GM12878 (cell line): ENCODE measurements around the gene CRAT. TPM values are rescaled to one million over a fixed set of nuclear protein-coding genes. Genes with fewer than 3 reads are reported as not detected.

ENCODE experiments used
- ATAC-seq: fragments of 200-7000 bp; cut with Tn5 transposase; 3 replicates; pipeline ENCODE4 v1.9.1; 2020; ENCODE audit warnings: mild to moderate bottlenecking, moderate library complexity
- BruUV-seq: library from RNA; stranded (reverse); fragments of 400-500 nt; replicated peaks from 2 replicates; lab custom pipeline; 2021; lab: Mats Ljungman, UMichigan
- CTCF ChIA-PET: fragments of 300-600 bp; sonication (Branson Sonifier 250); formaldehyde crosslinking; extraction: SDS; loops from one replicate; lab custom pipeline; 2021; ENCODE audit warnings: inconsistent platforms; lab: Yijun Ruan, JAX
- POLR2A ChIA-PET: fragments of 350-600 bp; formaldehyde crosslinking; extraction: SDS; loops from one replicate; lab custom pipeline; 2021; ENCODE audit warnings: inconsistent platforms; lab: Charles Lee
- RAD21 ChIA-PET: fragments of 300-600 bp; sonication (Branson Sonifier 250); formaldehyde crosslinking; loops from one replicate; lab custom pipeline; 2023; ENCODE audit warnings: antibody characterized with exemption; ENCODE audit not compliant: unreplicated experiment; lab: Charles Lee
- SMC1A ChIA-PET: fragments of 300-600 bp; sonication (Branson Sonifier 250); formaldehyde crosslinking; loops from one replicate; lab custom pipeline; 2023; ENCODE audit not compliant: unreplicated experiment, uncharacterized antibody; lab: Charles Lee
- DNase-seq: peaks from one replicate; pipeline ENCODE4 v3.0.0-alpha.2; 2011; ENCODE audit warnings: low read depth, low spot score
- FAIRE-seq: peaks from 3 replicates; lab custom pipeline; 2011; peaks lifted over from hg19 to GRCh38; lab: Jason Lieb, UNC
- H2AFZ ChIP-seq: 2 replicates; pipeline ENCODE4 v1.6.0; 2011; ENCODE audit warnings: low read depth, low read length, control low read depth; ENCODE audit not compliant: control insufficient read depth
- H3K27ac ChIP-seq: 2 replicates; pipeline ENCODE4 v1.5.1; 2011; ENCODE audit warnings: control low read depth; ENCODE audit not compliant: control insufficient read depth, insufficient read depth
- H3K27me3 ChIP-seq, 2 experiments: replicated peaks in 1 of 2; 2 replicates each; pipeline versions ENCODE4 v1.6.0 to v1.6.1; 2011; ENCODE audit warnings: low read length in 1 of 2; ENCODE audit not compliant: control insufficient read depth in 2 of 2, insufficient read depth in 2 of 2
- H3K36me3 ChIP-seq, 2 experiments: 2 replicates each; pipeline ENCODE4 v1.5.1; 2011; ENCODE audit warnings: low read length in 1 of 2; ENCODE audit not compliant: control insufficient read depth in 2 of 2, insufficient read depth in 2 of 2
- H3K4me1 ChIP-seq: 2 replicates; pipeline ENCODE4 v1.6.1; 2011; ENCODE audit warnings: mild to moderate bottlenecking, low read length, moderate library complexity, mixed read lengths; ENCODE audit not compliant: control insufficient read depth, insufficient read depth
- H3K4me2 ChIP-seq: 2 replicates; pipeline ENCODE4 v1.6.0; 2011; ENCODE audit warnings: control low read depth; ENCODE audit not compliant: control insufficient read depth, insufficient read depth
- H3K4me3 ChIP-seq: fragments of 200-600 bp; sonication (generic); 2 replicates; pipeline ENCODE4 v1.5.1; 2016
- H3K79me2 ChIP-seq: 2 replicates; pipeline ENCODE4 v1.6.0; 2011; ENCODE audit warnings: low read length; ENCODE audit not compliant: control insufficient read depth, insufficient read depth
- H3K9ac ChIP-seq: 2 replicates; pipeline ENCODE4 v1.8.0; 2011; ENCODE audit warnings: low read length, control low read depth, mixed read lengths; ENCODE audit not compliant: control insufficient read depth, insufficient read depth
- H3K9me3 ChIP-seq: replicated peaks from 3 replicates; pipeline ENCODE4 v1.5.1; 2011; ENCODE audit warnings: mild to moderate bottlenecking, low read length; ENCODE audit not compliant: control insufficient read depth, insufficient read depth
- H4K20me1 ChIP-seq: 2 replicates; pipeline ENCODE4 v1.6.0; 2011; ENCODE audit not compliant: control insufficient read depth, insufficient read depth
- ATF7 ChIP-seq: fragments of 450-650 bp; IDR thresholded peaks from 2 replicates; pipeline ENCODE4 v1.6.1; 2016; ENCODE audit warnings: low read depth, mild to moderate bottlenecking
- CHD2 ChIP-seq: IDR thresholded peaks from 2 replicates; pipeline ENCODE4 v1.6.1; 2011; ENCODE audit warnings: low read depth, low read length, improper control_type of control experiment, borderline replicate concordance
- FOXK2 ChIP-seq: fragments of 450-650 bp; IDR thresholded peaks from 2 replicates; pipeline ENCODE4 v1.6.1; 2017; ENCODE audit warnings: mild to moderate bottlenecking, moderate library complexity
- FOXM1 ChIP-seq: IDR thresholded peaks from 2 replicates; pipeline ENCODE4 v1.6.1; 2012; ENCODE audit warnings: low read depth, mild to moderate bottlenecking, inconsistent platforms, low read length, moderate library complexity
- HDGF ChIP-seq: fragments of 450-650 bp; IDR thresholded peaks from 2 replicates; pipeline ENCODE4 v1.6.1; 2016; ENCODE audit warnings: antibody characterized with exemption
- IRF4 ChIP-seq: IDR thresholded peaks from 2 replicates; pipeline ENCODE4 v1.6.1; 2011; ENCODE audit warnings: low read depth, low read length
- MEF2B ChIP-seq: fragments of 450-650 bp; IDR thresholded peaks from 2 replicates; pipeline ENCODE4 v1.6.1; 2018; ENCODE audit warnings: mild to moderate bottlenecking, moderate library complexity; ENCODE audit not compliant: partially characterized antibody, poor library complexity, severe bottlenecking
- PAX8 ChIP-seq: fragments of 450-650 bp; IDR thresholded peaks from 2 replicates; pipeline ENCODE4 v1.6.1; 2017; ENCODE audit warnings: mild to moderate bottlenecking, moderate library complexity
- PML ChIP-seq: IDR thresholded peaks from 2 replicates; pipeline ENCODE4 v1.6.1; 2012; ENCODE audit warnings: low read length, inconsistent platforms
- RUNX3 ChIP-seq: IDR thresholded peaks from 2 replicates; pipeline ENCODE4 v1.6.1; 2012; ENCODE audit warnings: low read length, inconsistent platforms
- SUPT20H ChIP-seq: IDR thresholded peaks from 2 replicates; pipeline ENCODE4 v1.6.1; 2011; ENCODE audit warnings: low read depth, mild to moderate bottlenecking, low read length, moderate library complexity, borderline replicate concordance; ENCODE audit not compliant: control insufficient read depth
- SUZ12 ChIP-seq: fragments of 200-600 bp; sonication (generic); IDR thresholded peaks from one replicate; pipeline ENCODE4 v1.6.1; 2018; ENCODE audit warnings: antibody characterized with exemption, mild to moderate bottlenecking; ENCODE audit not compliant: unreplicated experiment
- TCF3 ChIP-seq: IDR thresholded peaks from 2 replicates; pipeline ENCODE4 v1.6.1; 2012; ENCODE audit warnings: low read depth, mild to moderate bottlenecking, low read length, borderline replicate concordance; ENCODE audit not compliant: insufficient read depth
- WRNIP1 ChIP-seq: IDR thresholded peaks from 2 replicates; pipeline ENCODE4 v1.6.1; 2011; ENCODE audit warnings: low read depth, low read length, improper control_type of control experiment, borderline replicate concordance
- YY1 ChIP-seq: IDR thresholded peaks from 2 replicates; pipeline ENCODE4 v1.6.1; 2011; ENCODE audit warnings: low read depth, mild to moderate bottlenecking, low read length
- ZSCAN29 ChIP-seq: fragments of 450-650 bp; IDR thresholded peaks from 2 replicates; pipeline ENCODE4 v1.6.1; 2017; ENCODE audit warnings: mild to moderate bottlenecking, moderate library complexity
- WGBS: methylation state at CpG from one replicate; pipeline ENCODE4 v1.1.6; 2016; ENCODE audit warnings: low lambda C conversion rate; ENCODE audit not compliant: insufficient replicate concordance, insufficient coverage; ENCODE audit errors: missing lambda C conversion rate; 5-methylcytosine and 5-hydroxymethylcytosine counted together
- in situ Hi-C: fragments of 300-500 bp; cut with MboI; formaldehyde crosslinking; loops from 9 replicates; pipeline ENCODE4 v1.14.3; 2018; ENCODE audit warnings: mixed read lengths
- intact Hi-C: fragments of 100-400 bp; cut with micrococcal nuclease; formaldehyde crosslinking; loops from one replicate; pipeline ENCODE4 v1.14.2; 2022; ENCODE audit not compliant: unreplicated experiment
- polyA plus RNA-seq, 11 experiments: library from polyadenylated mRNA; depleted of rRNA in 4 of 11; unstranded in 6 of 11; stranded (reverse) in 5 of 11; fragments of >200 nt; fragmentation: Nextera tagmentation in 4 of 11; fragmentation: Illumina TruSeq in 1 of 11; extraction: Ambion mirVana in 4 of 11; extraction: Trizol in 1 of 11; gene quantifications; 1 replicate in 1 of 11; 2 replicates in 10 of 11; pipeline versions ENCODE4 v1.2.1 to v1.2.3, GENCODE V29; 2011 to 2016; ENCODE audit warnings: inconsistent platforms in 2 of 11, missing spikeins in 2 of 11, low read depth in 1 of 11
- total RNA-seq, 4 experiments: library from RNA; depleted of rRNA in 3 of 4; stranded (reverse); fragments of >200 nt in 3 of 4; fragmentation: Illumina TruSeq in 1 of 4; extraction: Trizol in 1 of 4; gene quantifications; 2 replicates each; pipeline versions ENCODE4 v1.2.1 to v1.2.3, GENCODE V29; 2013 to 2021
- TF ChIP-seq, protein P1 (sequence below), 3 experiments: IDR thresholded peaks in 2 of 3; conservative IDR thresholded peaks in 1 of 3; 2 replicates each; pipeline ENCODE4 v1.5.1; 2011; ENCODE audit warnings: low read depth in 3 of 3, low read length in 3 of 3, mild to moderate bottlenecking in 3 of 3, control low read depth in 2 of 3, moderate library complexity in 2 of 3, inconsistent platforms in 1 of 3, mixed read lengths in 1 of 3; ENCODE audit not compliant: control insufficient read depth in 2 of 3, insufficient read depth in 1 of 3; ENCODE audit errors: extremely low read depth in 1 of 3

CRAT gene
- total and polyA plus RNA-seq, 10 of the 15 experiments (the other 5 are each of a cell fraction or from before 2014, with no cell fraction given) = 0.10 to 3.4 (median 1.8) TPM

DNA sequence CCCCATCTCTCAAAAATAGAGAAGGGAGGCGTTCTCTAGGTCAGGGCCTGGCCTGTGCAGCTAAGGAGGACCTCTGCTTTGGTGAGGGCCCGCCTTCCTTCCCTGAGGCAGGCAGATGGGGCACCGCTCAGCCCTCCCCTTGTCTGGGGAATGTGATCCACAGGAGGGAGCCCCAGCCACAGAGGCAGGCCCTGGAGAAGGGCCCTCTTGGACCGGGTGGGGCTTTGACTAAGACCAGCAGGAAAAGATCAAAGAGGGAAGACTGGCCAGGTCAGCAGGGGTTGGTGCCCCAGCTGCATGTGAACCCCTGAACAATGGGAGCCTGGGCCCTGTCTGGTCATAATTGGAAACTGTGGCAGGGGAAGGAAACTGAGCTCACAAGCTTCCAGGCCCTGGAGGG lies 22.5 kb upstream of the CRAT start:
- ATAC-seq = no peak
- Histone ChIP-seq H3K79me2 (no peaks in the 10 kb centered on the region), H4K20me1 (no peaks in the 10 kb centered on the region), H3K4me2 (no peak overlapping the region), H3K4me3 (no peak overlapping the region), H3K27me3 (no peaks in the 10 kb centered on the region), H3K4me1 (no peaks in the 10 kb centered on the region), H2AFZ (no peak overlapping the region), H3K36me3 (peaks cover 14 to 24% of the 10 kb centered on the region in 2 experiments), H3K9ac (no peak overlapping the region), H3K9me3 (no peaks in the 10 kb centered on the region), H3K27ac (no peak overlapping the region)
- no peak for FAIRE-seq
- ChIA-PET RAD21 (interaction anchor here (2.6 kb wide), 1 partner anchor 41 kb away, joined by 14 read pairs; no protein-coding TSS in a partner anchor), CTCF (interaction anchor here (0.9 to 11.5 kb wide), 9 partner anchors 8 to 493 kb away, joined by 3 to 175 read pairs (median 4); partner anchors contain the start of genes DOLPP1 and NTMT1), POLR2A (no interaction called here), SMC1A (interaction anchor here (1.4 to 4.0 kb wide), 2 partner anchors 40 to 491 kb away, joined by 3 to 50 read pairs; partner anchors contain the start of gene NTMT1)
- TF ChIP-seq ZSCAN29 (no peak), PML (no peak), ATF7 (no peak), SUZ12 (no peak), RUNX3 (no peak), FOXK2 (no peak), IRF4 (no peak), SUPT20H (no peak), CHD2 (no peak), PAX8 (no peak), WRNIP1 (no peak), TCF3 (no peak), HDGF (no peak), MEF2B (no peak), FOXM1 (no peak), YY1 (no peak)
- TF ChIP-seq, protein P1, sequence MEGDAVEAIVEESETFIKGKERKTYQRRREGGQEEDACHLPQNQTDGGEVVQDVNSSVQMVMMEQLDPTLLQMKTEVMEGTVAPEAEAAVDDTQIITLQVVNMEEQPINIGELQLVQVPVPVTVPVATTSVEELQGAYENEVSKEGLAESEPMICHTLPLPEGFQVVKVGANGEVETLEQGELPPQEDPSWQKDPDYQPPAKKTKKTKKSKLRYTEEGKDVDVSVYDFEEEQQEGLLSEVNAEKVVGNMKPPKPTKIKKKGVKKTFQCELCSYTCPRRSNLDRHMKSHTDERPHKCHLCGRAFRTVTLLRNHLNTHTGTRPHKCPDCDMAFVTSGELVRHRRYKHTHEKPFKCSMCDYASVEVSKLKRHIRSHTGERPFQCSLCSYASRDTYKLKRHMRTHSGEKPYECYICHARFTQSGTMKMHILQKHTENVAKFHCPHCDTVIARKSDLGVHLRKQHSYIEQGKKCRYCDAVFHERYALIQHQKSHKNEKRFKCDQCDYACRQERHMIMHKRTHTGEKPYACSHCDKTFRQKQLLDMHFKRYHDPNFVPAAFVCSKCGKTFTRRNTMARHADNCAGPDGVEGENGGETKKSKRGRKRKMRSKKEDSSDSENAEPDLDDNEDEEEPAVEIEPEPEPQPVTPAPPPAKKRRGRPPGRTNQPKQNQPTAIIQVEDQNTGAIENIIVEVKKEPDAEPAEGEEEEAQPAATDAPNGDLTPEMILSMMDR (IDR thresholded peaks at IDR 0.05 in 2 of 3, conservative IDR thresholded peaks at IDR 0.05 in 1 of 3; ENCODE audit: control insufficient read depth in 2 of 3, extremely low read depth in 1 of 3, insufficient read depth in 1 of 3, low read depth in 3 of 3, low read length in 3 of 3) = no peak
- intact Hi-C loops = no loop called here
- no TSS peak for BruUV-seq
- in situ Hi-C loops = loop anchor here (5.0 kb wide), 2 partner anchors 479 to 649 kb away; no protein-coding TSS in a partner anchor
- DNase-seq = no peak
- 92% methylated on average over 4 of the region's 4 CpGs for WGBS
